Neural progenitor cell (in vitro differentiated cells): ENCODE data around the gene IL10RB.

ENCODE experiments used
- CTCF ChIP-seq: fragments of 200-600 bp; sonication (generic); IDR thresholded peaks from 2 replicates; pipeline ENCODE4 v1.5.1; 2017; ENCODE audit warnings: antibody characterized with exemption, mild to moderate bottlenecking
- EZH2 ChIP-seq: fragments of 200-600 bp; sonication (generic); IDR thresholded peaks from 2 replicates; pipeline ENCODE4 v1.6.1; 2017; ENCODE audit warnings: antibody characterized with exemption, mild to moderate bottlenecking, moderate library complexity

- TF ChIP-seq CTCF = no peak
- no peak for TF ChIP-seq EZH2
Observed at GRCh38 chr21:33305344-33305671, 39.1 kb downstream of the IL10RB start.
